ACHN (cell line): ENCODE data around the gene PTGR3.

ENCODE experiments used
- DNase-seq: peaks from one replicate; pipeline ENCODE4 v3.0.0-alpha.2; 2015
- in situ Hi-C: cut with HindIII; loops from 2 replicates; pipeline ENCODE4 v1.10.0; 2017; ENCODE audit warnings: low sequenced_read_pairs, low pct_ligation_motif_present, low pct_unique_long_range_greater_than_20kb

PTGR3 gene

DNA sequence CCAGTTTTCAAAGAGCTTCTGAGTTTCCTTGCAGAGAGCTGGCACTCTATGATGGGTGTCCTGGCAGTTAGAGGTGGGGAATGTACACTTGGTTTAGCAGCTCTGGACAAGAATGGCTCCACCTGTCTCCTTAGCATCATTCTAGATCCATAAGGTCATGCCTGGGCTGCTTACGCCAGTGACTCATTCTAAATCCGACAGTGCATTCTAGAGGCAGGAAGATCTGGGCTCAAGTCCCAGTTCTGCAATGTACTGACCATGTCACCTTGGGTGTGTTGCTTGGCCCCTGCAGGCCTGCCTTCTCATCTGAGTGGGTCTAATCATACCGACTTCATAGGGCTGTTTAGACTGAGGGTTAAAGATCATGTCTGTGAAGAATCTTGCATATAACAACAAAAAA, 46.5 kb downstream of the PTGR3 start:
- peak; percentile 29 for DNase-seq
- in situ Hi-C loops: no loop called here

DNA sequence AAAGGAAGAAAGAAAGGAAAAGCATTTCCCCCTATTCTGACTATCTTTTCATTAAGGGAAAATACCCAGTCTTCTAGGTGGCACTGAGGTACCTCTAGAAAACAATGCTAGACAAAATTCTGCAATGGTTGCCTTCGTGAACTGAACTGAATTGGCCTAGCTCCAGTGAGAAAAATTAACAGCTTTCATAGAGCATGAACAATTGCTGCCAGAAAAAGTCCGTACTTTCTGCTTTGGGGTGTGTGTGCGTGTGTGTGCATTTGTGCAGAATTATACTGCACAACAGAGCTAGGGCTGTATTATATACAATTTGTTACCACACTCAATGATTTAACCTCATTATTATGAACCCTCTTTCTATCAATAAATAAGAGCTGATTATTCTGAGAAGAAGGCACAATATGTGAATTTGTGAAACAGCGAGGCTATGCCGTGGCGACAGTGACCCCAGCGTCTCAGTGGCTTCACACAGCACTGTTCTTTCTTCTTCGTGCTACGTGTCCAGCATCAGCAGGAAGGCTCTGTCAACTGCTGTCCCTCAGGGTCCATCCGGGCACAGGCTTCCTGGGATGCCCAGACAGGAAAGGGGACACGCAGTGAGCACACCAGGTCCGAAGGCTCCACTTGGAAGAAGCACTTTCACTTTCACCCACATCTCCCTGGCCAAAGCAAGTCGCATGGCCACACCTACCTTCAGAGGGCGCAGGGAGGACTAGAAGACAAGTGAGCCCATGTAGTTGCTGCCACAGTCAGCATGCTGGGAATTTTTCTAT, 47.5 kb downstream of the PTGR3 start:
- peak; percentile 76 for DNase-seq
- in situ Hi-C loops: no loop called here

DNA sequence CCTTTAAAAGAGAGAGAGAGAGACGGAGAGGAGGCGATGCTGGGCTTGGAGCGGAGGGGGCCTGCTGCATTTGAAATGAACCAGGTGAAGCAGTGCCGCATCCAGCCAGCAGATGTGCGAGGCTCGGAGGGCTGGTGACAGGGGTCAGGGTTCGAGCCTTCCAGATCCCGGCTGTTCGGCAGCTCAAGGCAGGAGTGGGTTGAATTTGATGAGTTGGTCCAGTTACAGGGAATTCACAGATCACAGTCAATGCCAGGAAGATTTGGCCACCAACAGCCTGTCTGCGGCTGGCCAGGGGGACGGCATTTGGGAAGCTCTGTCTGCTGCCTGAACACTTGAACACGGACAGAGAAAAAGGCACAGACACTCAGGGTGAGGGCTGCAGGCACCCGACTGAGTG, 48.6 kb downstream of the PTGR3 start:
- DNase-seq: no peak

DNA sequence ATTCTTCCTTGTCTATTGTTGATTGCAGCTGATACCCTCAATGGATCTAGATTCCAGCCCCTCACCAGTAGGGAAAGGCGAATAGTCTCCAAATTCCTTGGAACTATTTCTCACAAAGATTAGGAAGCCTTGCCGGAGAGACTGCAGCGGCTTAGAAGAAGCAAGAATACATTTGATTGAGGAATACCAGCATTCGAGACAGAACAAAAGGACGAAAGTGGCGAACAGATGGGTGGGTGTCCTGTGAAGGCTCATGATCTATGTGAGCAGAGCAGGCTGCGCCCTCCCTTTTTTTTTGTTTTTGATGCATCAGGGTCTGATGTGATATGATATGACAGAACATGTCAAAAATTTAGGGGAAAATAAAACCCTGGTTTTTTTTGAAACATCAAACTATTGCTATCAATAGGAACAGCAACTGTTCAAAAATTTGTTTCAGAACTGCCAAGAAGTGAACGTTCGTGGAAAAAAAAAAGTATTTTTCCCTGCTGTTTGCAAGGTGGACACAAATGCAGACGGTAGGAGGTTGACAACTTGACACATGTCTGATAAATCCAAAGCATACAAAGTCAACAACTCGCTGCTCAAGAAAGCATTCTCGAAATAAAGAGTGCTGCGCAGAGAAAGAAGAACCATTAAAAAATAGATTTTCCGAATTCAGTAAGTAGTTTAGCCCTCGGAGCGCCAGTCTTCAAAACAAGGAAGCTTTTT, 49.1 kb downstream of the PTGR3 start:
- no peak for DNase-seq
- in situ Hi-C loops: no loop called here

More for the DNA sequence above, 48.6 kb downstream of the PTGR3 start:
- in situ Hi-C loops: no loop called here

DNA sequence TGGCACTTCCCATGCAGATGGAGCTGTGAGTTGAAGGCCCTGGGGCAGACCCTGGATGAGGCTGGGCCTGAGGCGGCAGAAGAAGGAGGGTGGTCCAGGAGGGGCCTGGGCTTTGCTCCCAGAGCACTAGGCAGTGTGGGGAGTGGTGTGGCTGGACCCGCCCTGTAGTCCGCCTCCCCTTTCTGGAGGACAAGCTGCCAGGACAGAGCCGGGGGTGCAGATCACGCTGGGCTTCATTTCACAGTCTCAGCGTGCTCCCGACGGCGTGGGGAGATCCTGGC, 49.8 kb downstream of the PTGR3 start:
- in situ Hi-C loops: no loop called here
- DNase-seq: no peak
